ENCODE data around the gene SGSM1.

The SGSM1 gene

DNA sequence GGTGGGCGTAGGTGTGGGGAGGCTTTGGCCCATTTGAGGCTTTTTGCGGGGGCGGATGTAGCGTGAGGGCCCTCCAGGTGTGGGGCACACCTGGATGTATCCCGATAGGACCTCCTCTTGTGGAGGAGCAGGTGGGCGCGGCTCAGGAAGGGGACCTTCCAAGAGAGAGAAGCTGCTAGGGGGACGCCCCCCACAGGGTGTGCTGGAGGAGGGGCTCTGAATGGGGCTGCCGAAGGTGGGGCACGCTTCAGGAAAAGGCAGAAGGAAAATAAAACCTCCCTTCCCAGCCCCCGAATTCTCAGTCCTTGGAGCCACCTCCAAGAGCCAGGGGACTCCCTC is 621 bp downstream of the SGSM1 start:
- TF ChIP-seq CTCF (IDR thresholded peaks at IDR 0.05): no peak
- H3K27me3 ChIP-seq (ENCODE audit: control insufficient read depth, insufficient read depth, low read length): no peaks in the 10 kb centered on the region
- no peaks in the 10 kb centered on the region for H3K9me3 ChIP-seq (ENCODE audit: control insufficient read depth, low read length)
- peak overlapping the region; percentile 93 for H2AFZ ChIP-seq
- H3K4me3 ChIP-seq (ENCODE audit: low read depth, low read length): peak overlapping the region; percentile 57
- H3K4me2 ChIP-seq (ENCODE audit: low read length): peak overlapping the region; percentile 64
- H3K79me2 ChIP-seq: no peaks in the 10 kb centered on the region
- H3K27ac ChIP-seq: peak overlapping the region; percentile 59
- no peaks in the 10 kb centered on the region for H3K36me3 ChIP-seq (ENCODE audit: control insufficient read depth, insufficient read depth, low read length)
- no peaks in the 10 kb centered on the region for H3K4me1 ChIP-seq
- H3K9ac ChIP-seq: no peak overlapping the region

- H3K4me1 ChIP-seq: no peaks in the 10 kb centered on the region
- no peaks in the 10 kb centered on the region for H3K27me3 ChIP-seq (ENCODE audit: control insufficient read depth, insufficient read depth, low read length)
- TF ChIP-seq CTCF (IDR thresholded peaks at IDR 0.05): no peak
- H3K4me3 ChIP-seq (ENCODE audit: low read depth, low read length): no peak overlapping the region
- no peak overlapping the region for H2AFZ ChIP-seq
- H3K27ac ChIP-seq: no peak overlapping the region
- H3K79me2 ChIP-seq: no peaks in the 10 kb centered on the region
- H3K36me3 ChIP-seq (ENCODE audit: control insufficient read depth, insufficient read depth, low read length): no peaks in the 10 kb centered on the region
- H3K4me2 ChIP-seq (ENCODE audit: low read length): no peak overlapping the region
- H3K9me3 ChIP-seq (ENCODE audit: control insufficient read depth, low read length): no peaks in the 10 kb centered on the region
- no peak overlapping the region for H3K9ac ChIP-seq
Observed at GRCh38 chr22:24807284-24807950, 1.4 kb downstream of the SGSM1 start.

DNA sequence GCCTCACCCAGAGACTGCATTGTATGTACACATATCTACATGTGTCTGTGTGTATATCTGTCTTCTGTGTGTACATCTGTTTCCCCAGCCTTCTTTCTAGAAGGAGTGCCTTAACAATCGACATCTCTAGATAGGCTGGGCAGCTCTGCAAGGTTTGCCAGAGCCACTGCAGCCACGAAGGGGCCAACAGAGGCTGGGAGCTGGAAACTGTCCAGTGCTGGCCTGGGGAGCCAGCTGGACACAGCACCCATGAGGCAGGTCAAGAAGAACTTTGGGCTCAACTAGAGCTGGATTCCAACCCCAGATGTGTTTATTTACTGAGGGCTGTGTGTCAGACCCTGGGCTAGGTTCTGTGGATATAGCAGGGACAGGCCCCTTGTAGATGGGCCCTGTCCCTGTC is 3.3 kb downstream of the SGSM1 start:
- H3K9ac ChIP-seq: no peak overlapping the region
- no peaks in the 10 kb centered on the region for H3K36me3 ChIP-seq (ENCODE audit: control insufficient read depth, insufficient read depth, low read length)
- H3K4me3 ChIP-seq (ENCODE audit: low read depth, low read length): no peak overlapping the region
- H3K79me2 ChIP-seq: no peaks in the 10 kb centered on the region
- H3K9me3 ChIP-seq (ENCODE audit: control insufficient read depth, low read length): no peaks in the 10 kb centered on the region
- no peak overlapping the region for H3K27ac ChIP-seq
- no peak for TF ChIP-seq CTCF (IDR thresholded peaks at IDR 0.05)
- H3K27me3 ChIP-seq (ENCODE audit: control insufficient read depth, insufficient read depth, low read length): no peaks in the 10 kb centered on the region
- no peak overlapping the region for H2AFZ ChIP-seq
- H3K4me1 ChIP-seq: no peaks in the 10 kb centered on the region
- no peak overlapping the region for H3K4me2 ChIP-seq (ENCODE audit: low read length)

- no peak for TF ChIP-seq CTCF (IDR thresholded peaks at IDR 0.05)
- Histone ChIP-seq H3K79me2 (no peaks in the 10 kb centered on the region), H3K4me3 (ENCODE audit: low read depth, low read length) (no peak overlapping the region), H3K36me3 (ENCODE audit: control insufficient read depth, insufficient read depth, low read length) (no peaks in the 10 kb centered on the region), H3K27me3 (ENCODE audit: control insufficient read depth, insufficient read depth, low read length) (no peaks in the 10 kb centered on the region), H2AFZ (no peak overlapping the region), H3K4me2 (ENCODE audit: low read length) (no peak overlapping the region), H3K9me3 (ENCODE audit: control insufficient read depth, low read length) (no peaks in the 10 kb centered on the region), H3K9ac (no peak overlapping the region), H3K27ac (no peak overlapping the region), H3K4me1 (no peaks in the 10 kb centered on the region)
Observed at GRCh38 chr22:24810043-24810749, 4.2 kb downstream of the SGSM1 start.
